SK-N-SH (cell line): ENCODE measurements around the gene TEAD1. TPM values are rescaled to one million over a fixed set of nuclear protein-coding genes. Genes with fewer than 3 reads are reported as not detected.

Experiments
- CTCF ChIA-PET: fragments of 300-600, 350-600 bp; formaldehyde crosslinking; extraction: SDS; loops from one replicate; lab custom pipeline; 2021; lab: Yijun Ruan, JAX
- POLR2A ChIA-PET: fragments of 350-600 bp; sonication (Branson Sonifier 250); formaldehyde crosslinking; extraction: SDS; loops from one replicate; lab custom pipeline; 2020; ENCODE audit warnings: antibody characterized with exemption, inconsistent platforms; lab: Yijun Ruan, JAX
- DNase-seq: peaks from one replicate; pipeline ENCODE4 v3.0.0; 2012
- H2AFZ ChIP-seq: fragments of 200-600 bp; sonication (generic); 2 replicates; pipeline ENCODE4 v1.8.1; 2016; ENCODE audit warnings: antibody characterized with exemption, mild to moderate bottlenecking, low read depth
- H3F3A ChIP-seq: fragments of 200-600 bp; sonication (generic); replicated peaks from 2 replicates; pipeline ENCODE3; 2016; ENCODE audit warnings: antibody characterized with exemption, mild to moderate bottlenecking; ENCODE audit not compliant: insufficient read depth
- H3K27ac ChIP-seq, 2 experiments: fragments of 200-500 bp in 1 of 2; fragments of 200-600 bp in 1 of 2; sonication (Bioruptor generic) in 1 of 2; sonication (generic), shearing (Covaris generic) in 1 of 2; 2 replicates each; pipeline versions ENCODE4 v1.5.1 to v1.6.1; 2014 to 2016; ENCODE audit warnings: low read depth in 2 of 2, inconsistent platforms in 1 of 2, low read length in 1 of 2, mild to moderate bottlenecking in 1 of 2, mixed read lengths in 1 of 2
- H3K27me3 ChIP-seq: fragments of 200-600 bp; sonication (generic), shearing (Covaris generic); 2 replicates; pipeline ENCODE4 v1.6.1; 2016; ENCODE audit warnings: mixed run types; ENCODE audit not compliant: insufficient read depth
- H3K36me3 ChIP-seq, 2 experiments: fragments of 200-500 bp in 1 of 2; fragments of 200-600 bp in 1 of 2; sonication (Bioruptor generic) in 1 of 2; sonication (generic) in 1 of 2; replicated peaks in 1 of 2; 2 replicates each; pipeline versions ENCODE3 to v1.5.1; 2014 to 2016; ENCODE audit warnings: low read length in 1 of 2, mild to moderate bottlenecking in 1 of 2; ENCODE audit not compliant: insufficient read depth in 2 of 2, control insufficient read depth in 1 of 2
- H3K4me1 ChIP-seq, 2 experiments: fragments of 200-500 bp in 1 of 2; fragments of 200-600 bp in 1 of 2; sonication (Bioruptor generic) in 1 of 2; sonication (generic), shearing (Covaris generic) in 1 of 2; 2 replicates each; pipeline versions ENCODE4 v1.5.1 to v1.6.1; 2014 to 2016; ENCODE audit warnings: low read depth in 1 of 2, low read length in 1 of 2, mixed run types in 1 of 2; ENCODE audit not compliant: insufficient read depth in 2 of 2, control insufficient read depth in 1 of 2
- H3K4me2 ChIP-seq: fragments of 200-600 bp; sonication (generic), shearing (Covaris generic); 2 replicates; pipeline ENCODE4 v1.6.1; 2017; ENCODE audit warnings: mixed run types
- H3K4me3 ChIP-seq, 2 experiments: fragments of 200-500 bp in 1 of 2; fragments of 200-600 bp in 1 of 2; sonication (Bioruptor generic) in 1 of 2; sonication (generic), shearing (Covaris generic) in 1 of 2; 2 replicates each; pipeline versions ENCODE4 v1.5.1 to v1.8.1; 2014 to 2016; ENCODE audit warnings: low read depth in 2 of 2, inconsistent platforms in 1 of 2, low read length in 1 of 2, mild to moderate bottlenecking in 1 of 2, mixed read lengths in 1 of 2, moderate library complexity in 1 of 2
- H3K79me2 ChIP-seq: fragments of 200-600 bp; sonication (generic); 2 replicates; pipeline ENCODE4 v1.8.1; 2017; ENCODE audit warnings: mild to moderate bottlenecking; ENCODE audit not compliant: insufficient read depth
- H3K9ac ChIP-seq: fragments of 200-600 bp; sonication (generic); 2 replicates; pipeline ENCODE4 v1.6.1; 2017; ENCODE audit warnings: mixed run types
- H3K9me2 ChIP-seq: fragments of 200-600 bp; sonication (generic); 2 replicates; pipeline ENCODE4 v1.6.1; 2017; ENCODE audit warnings: mixed run types
- H3K9me3 ChIP-seq: fragments of 200-600 bp; sonication (generic); 2 replicates; pipeline ENCODE4 v1.6.1; 2017; ENCODE audit warnings: mixed run types, mild to moderate bottlenecking, moderate library complexity
- H4K20me1 ChIP-seq: fragments of 200-600 bp; sonication (generic); 2 replicates; pipeline ENCODE4 v1.6.1; 2017; ENCODE audit warnings: mild to moderate bottlenecking, mixed run types; ENCODE audit not compliant: insufficient read depth
- CHD2 ChIP-seq: fragments of 150-350 bp; IDR thresholded peaks from 2 replicates; pipeline ENCODE4 v1.6.1; 2018; ENCODE audit warnings: low read length; ENCODE audit not compliant: partially characterized antibody
- EP300 ChIP-seq, 2 experiments: IDR thresholded peaks; 2 replicates each; pipeline versions ENCODE4 v1.4.0 to v1.6.1; 2012; ENCODE audit warnings: borderline replicate concordance in 1 of 2, low read depth in 1 of 2, low read length in 1 of 2
- FOXJ3 ChIP-seq: sonication (generic); formaldehyde crosslinking; IDR thresholded peaks from 2 replicates; pipeline ENCODE4 v1.5.1; 2020; ENCODE audit warnings: mild to moderate bottlenecking, missing genetic modification reagents
- MXI1 ChIP-seq: IDR thresholded peaks from 2 replicates; pipeline ENCODE4 v1.6.1; 2012; ENCODE audit warnings: mild to moderate bottlenecking, low read depth, low read length, improper control_type of control experiment
- NFIC ChIP-seq: IDR thresholded peaks from 2 replicates; pipeline ENCODE4 v1.4.0; 2012; ENCODE audit warnings: borderline replicate concordance
- RFX5 ChIP-seq: IDR thresholded peaks from 2 replicates; pipeline ENCODE4 v1.6.1; 2012; ENCODE audit warnings: mild to moderate bottlenecking, improper control_type of control experiment, low read length
- RXRA ChIP-seq: IDR thresholded peaks from 2 replicates; pipeline ENCODE4 v1.4.0; 2012; ENCODE audit warnings: low read depth, mild to moderate bottlenecking, borderline replicate concordance
- SIN3A ChIP-seq: IDR thresholded peaks from 2 replicates; pipeline ENCODE4 v1.6.1; 2012; ENCODE audit warnings: low read depth, mild to moderate bottlenecking, low read length, moderate library complexity, borderline replicate concordance
- TCF12 ChIP-seq: IDR thresholded peaks from 2 replicates; pipeline ENCODE4 v1.4.0; 2012
- USF1 ChIP-seq: IDR thresholded peaks from 2 replicates; pipeline ENCODE4 v1.4.0; 2012; ENCODE audit warnings: low read depth, borderline replicate concordance
- USF2 ChIP-seq: fragments of 150-350 bp; IDR thresholded peaks from 2 replicates; pipeline ENCODE4 v1.6.1; 2017; ENCODE audit warnings: antibody characterized with exemption, low read length, low read depth, borderline replicate concordance
- YY1 ChIP-seq: IDR thresholded peaks from 2 replicates; pipeline ENCODE4 v1.4.0; 2012; ENCODE audit warnings: low read depth, mild to moderate bottlenecking
- WGBS: methylation state at CpG from one replicate; pipeline ENCODE4 v1.1.6; 2017; ENCODE audit warnings: low lambda C conversion rate; 5-methylcytosine and 5-hydroxymethylcytosine counted together
- polyA plus RNA-seq, 3 experiments: library from polyadenylated mRNA; depleted of rRNA; stranded (reverse); fragments of >200 nt; gene quantifications; 2 replicates each; pipeline ENCODE4 v1.2.3, GENCODE V29; 2012
- TF ChIP-seq, protein P1 (sequence below): IDR thresholded peaks from 2 replicates; pipeline ENCODE4 v1.4.0; 2012; ENCODE audit warnings: low read depth, borderline replicate concordance
- TF ChIP-seq, protein P2 (sequence below): fragments of 150-350 bp; IDR thresholded peaks from 2 replicates; pipeline ENCODE4 v1.6.1; 2016; ENCODE audit warnings: mild to moderate bottlenecking, low read depth, low read length
- TF ChIP-seq, protein P3 (sequence below): IDR thresholded peaks from 2 replicates; pipeline ENCODE4; 2012

TEAD1 gene
- polyA plus RNA-seq, 1 of the 3 experiments (the other 2 are of a cell fraction): 31.2 TPM

DNA sequence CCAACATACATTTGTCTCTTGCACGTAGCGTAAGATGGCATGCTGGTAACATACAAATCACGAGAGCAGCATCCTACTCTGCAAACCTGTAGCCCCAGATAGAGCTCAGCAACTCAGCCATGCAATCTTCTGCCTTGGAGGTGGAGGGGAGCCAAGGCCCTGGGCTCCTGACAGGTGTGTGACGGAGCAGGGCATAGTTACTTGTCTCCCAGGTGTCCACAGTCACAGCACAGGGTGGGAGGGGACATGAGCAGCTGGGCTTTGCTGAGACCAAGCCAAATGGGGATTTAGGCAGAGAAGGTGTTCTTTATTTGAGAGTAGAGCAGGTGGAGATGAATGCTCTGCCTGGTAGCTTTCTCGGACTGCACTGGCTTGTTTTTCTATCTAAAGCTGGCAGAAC lies 111.7 kb downstream of the TEAD1 start:
- Histone ChIP-seq H3K4me1 (peaks cover 14 to 26% of the 10 kb centered on the region in 2 experiments; a peak in 2 of 4 replicates), H3K27me3 (no peaks in the 10 kb centered on the region), H3K79me2 (peaks cover 96% of the 10 kb centered on the region), H3K9me3 (no peaks in the 10 kb centered on the region), H3K9ac (no peak overlapping the region), H3F3A (peaks cover 19% of the 10 kb centered on the region), H3K4me3 (no peak overlapping the region), H3K27ac (peak overlapping the region in 1 of 2 experiments; percentile 81; a peak in 1 of 4 replicates), H2AFZ (no peak overlapping the region), H4K20me1 (peaks cover 58% of the 10 kb centered on the region), H3K4me2 (no peak overlapping the region), H3K36me3 (peaks cover 0 to 25% of the 10 kb centered on the region in 2 experiments), H3K9me2 (no peaks in the 10 kb centered on the region)
- no peak for TF ChIP-seq TCF12
- TF ChIP-seq, protein P1, sequence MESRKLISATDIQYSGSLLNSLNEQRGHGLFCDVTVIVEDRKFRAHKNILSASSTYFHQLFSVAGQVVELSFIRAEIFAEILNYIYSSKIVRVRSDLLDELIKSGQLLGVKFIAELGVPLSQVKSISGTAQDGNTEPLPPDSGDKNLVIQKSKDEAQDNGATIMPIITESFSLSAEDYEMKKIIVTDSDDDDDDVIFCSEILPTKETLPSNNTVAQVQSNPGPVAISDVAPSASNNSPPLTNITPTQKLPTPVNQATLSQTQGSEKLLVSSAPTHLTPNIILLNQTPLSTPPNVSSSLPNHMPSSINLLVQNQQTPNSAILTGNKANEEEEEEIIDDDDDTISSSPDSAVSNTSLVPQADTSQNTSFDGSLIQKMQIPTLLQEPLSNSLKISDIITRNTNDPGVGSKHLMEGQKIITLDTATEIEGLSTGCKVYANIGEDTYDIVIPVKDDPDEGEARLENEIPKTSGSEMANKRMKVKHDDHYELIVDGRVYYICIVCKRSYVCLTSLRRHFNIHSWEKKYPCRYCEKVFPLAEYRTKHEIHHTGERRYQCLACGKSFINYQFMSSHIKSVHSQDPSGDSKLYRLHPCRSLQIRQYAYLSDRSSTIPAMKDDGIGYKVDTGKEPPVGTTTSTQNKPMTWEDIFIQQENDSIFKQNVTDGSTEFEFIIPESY: no peak
- no peak for TF ChIP-seq CHD2
- no peak for TF ChIP-seq NFIC
- no peak for TF ChIP-seq FOXJ3 (CRISPR knock-in tag)
- TF ChIP-seq RXRA: no peak
- no peak for TF ChIP-seq USF1
- no peak for TF ChIP-seq EP300 (IDR thresholded peaks at IDR 0.05; ENCODE audit: borderline replicate concordance in 1 of 2, low read depth in 1 of 2, low read length in 1 of 2)
- TF ChIP-seq USF2: no peak
- TF ChIP-seq MXI1: no peak
- TF ChIP-seq, protein P2, sequence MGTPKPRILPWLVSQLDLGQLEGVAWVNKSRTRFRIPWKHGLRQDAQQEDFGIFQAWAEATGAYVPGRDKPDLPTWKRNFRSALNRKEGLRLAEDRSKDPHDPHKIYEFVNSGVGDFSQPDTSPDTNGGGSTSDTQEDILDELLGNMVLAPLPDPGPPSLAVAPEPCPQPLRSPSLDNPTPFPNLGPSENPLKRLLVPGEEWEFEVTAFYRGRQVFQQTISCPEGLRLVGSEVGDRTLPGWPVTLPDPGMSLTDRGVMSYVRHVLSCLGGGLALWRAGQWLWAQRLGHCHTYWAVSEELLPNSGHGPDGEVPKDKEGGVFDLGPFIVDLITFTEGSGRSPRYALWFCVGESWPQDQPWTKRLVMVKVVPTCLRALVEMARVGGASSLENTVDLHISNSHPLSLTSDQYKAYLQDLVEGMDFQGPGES: no peak
- TF ChIP-seq, protein P3, sequence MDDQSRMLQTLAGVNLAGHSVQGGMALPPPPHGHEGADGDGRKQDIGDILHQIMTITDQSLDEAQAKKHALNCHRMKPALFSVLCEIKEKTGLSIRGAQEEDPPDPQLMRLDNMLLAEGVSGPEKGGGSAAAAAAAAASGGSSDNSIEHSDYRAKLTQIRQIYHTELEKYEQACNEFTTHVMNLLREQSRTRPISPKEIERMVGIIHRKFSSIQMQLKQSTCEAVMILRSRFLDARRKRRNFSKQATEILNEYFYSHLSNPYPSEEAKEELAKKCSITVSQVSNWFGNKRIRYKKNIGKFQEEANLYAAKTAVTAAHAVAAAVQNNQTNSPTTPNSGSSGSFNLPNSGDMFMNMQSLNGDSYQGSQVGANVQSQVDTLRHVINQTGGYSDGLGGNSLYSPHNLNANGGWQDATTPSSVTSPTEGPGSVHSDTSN: no peak
- no peak for TF ChIP-seq RFX5
- no peak for TF ChIP-seq YY1
- TF ChIP-seq SIN3A: no peak
- DNase-seq: no peak
- CTCF ChIA-PET: interaction anchor here (1.2 to 1.5 kb wide), 3 partner anchors 11 to 17 kb away, joined by 3 read pairs; no protein-coding TSS in a partner anchor
- WGBS: 97% methylated on average over 5 of the region's 5 CpGs
- POLR2A ChIA-PET: no interaction called here
